HG03354 (cell line): ENCODE data around the gene ITIH4.

ENCODE experiments used
- ATAC-seq: cut with Tn5 transposase; IDR thresholded peaks from one replicate; pipeline ENCODE4 v1.9.1; 2021; ENCODE audit warnings: mild to moderate bottlenecking; ENCODE audit not compliant: unreplicated experiment, poor library complexity, severe bottlenecking

The ITIH4 gene

DNA sequence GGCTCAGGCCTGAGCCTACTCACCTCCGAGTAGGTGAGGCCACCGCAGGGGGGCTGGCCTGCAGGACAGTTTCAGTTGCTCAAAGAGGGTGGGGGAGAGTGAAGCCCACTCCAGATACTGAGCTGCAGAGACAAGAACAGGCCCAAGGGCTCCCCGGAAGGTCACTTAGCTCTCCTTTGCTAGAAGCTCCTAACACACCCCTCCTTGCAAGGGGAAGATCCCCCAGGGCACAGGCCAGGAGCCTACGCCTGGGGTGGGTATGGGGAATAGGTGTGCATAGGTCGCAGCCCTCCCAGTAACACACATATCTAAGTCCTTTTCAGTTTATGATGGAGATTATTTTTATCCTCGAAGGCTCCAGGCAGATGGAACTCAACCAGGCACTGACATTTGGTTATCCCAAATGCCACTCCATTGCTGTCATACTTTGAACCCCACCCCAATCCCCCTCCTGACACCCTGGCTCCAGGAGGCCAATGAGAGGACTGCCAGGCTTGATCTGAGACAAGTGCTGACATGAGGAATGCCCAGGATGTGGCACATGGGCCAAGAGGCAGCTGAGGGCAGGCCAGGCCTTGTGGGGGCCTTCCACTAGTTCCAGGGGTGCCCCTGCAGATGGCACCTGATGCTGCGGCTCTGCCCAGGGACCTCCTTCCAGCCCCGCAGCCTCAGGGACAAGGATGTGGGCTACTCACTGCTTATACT lies 5.4 kb upstream of the ITIH4 start:
- no peak for ATAC-seq

DNA sequence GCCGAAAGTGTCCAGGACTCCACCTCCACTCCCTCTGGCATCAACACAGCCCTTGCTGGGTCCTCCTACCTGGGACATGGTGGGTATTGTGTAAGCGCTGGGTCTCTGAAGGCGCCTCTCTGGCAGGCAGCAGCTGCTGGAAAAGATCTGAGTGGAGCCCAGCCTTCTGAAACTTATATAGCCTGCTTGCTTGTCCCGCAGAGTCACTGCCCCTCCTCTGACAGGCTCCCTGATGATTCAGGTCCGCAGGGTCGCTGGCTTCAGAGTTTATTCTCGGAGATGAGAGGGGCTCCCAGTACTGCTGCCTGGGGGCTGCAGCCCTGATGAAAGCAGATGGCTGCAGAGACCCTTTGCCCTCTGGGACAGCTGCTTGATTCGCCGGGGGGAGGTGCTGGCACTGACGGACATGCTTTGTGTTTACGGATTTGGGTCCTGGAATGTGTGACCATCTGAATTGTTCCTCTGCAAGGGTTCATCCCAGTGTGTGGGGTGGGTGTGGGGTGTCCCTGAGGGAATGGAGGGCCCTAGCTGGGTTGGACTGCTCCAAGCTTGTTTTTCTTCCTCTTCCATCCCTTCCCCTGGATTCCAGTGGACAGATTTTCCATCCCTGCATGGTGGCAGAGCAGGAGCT lies 4.5 kb upstream of the ITIH4 start, which contains the start of gene MUSTN1:
MUSTN1 (minus strand) TSS at position 149 of the 631 bp plus-strand sequence; CDS start at position 78, 71 bp downstream.
- ATAC-seq, result no peak

DNA sequence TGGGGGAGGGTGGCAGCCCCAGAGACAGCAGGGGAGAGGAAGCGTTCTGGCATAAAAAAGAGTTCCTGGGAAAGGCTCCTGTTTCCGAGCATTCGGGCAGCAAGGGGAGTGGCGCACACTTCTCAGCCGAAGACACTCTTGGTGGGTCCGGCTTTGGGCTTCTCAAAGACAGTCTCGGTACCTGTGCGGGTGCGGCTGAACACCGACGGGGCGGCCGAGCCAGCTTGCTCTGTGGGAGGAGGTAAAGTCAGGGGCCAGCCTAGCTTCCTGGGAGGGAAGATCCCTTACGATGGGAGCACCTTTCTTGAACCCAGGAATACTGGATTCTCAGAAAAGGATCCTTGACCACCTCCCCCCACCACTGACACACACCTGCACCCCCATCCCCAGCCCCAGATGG lies 2.7 kb upstream of the ITIH4 start:
- ATAC-seq, result no peak

DNA sequence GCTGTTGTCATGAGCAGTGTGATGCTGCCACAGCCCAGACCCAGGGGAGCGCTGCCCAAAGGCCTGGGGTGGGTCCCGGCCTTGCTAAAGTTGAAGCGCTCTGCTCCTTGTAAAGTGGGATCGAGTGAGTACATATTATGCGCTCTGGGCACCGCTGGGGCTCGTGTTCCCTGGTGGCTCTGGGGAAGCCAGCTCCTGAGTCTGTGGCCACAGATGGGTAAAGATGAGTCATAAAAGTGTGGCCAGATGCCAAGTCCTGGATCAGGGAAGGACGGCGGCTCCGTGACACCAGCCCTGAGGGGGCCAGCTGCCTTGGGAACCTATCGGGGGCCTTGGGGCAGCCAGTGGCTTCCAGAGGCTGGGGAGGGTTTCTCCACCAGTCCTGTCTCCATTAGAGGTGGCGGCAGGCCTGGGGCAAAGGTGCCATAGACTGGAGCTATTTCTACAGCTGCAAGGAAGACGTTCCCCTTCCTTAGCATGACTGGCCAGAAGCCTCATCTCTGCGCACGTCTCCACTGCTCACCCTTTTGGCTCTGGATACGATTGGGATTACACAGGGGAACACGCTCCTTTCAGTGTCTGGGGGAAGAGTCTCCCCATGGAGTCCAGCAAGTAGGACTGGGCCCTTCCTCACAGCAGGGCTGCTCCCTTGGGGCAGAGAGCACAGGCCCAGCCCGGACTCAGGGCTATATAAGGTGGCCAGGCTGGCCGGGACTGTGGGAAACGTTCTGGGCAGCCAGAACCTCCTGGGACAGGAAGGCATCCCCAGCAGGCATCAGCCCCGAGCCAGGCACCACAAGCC lies 1.2 kb upstream of the ITIH4 start:
- no peak for ATAC-seq

DNA sequence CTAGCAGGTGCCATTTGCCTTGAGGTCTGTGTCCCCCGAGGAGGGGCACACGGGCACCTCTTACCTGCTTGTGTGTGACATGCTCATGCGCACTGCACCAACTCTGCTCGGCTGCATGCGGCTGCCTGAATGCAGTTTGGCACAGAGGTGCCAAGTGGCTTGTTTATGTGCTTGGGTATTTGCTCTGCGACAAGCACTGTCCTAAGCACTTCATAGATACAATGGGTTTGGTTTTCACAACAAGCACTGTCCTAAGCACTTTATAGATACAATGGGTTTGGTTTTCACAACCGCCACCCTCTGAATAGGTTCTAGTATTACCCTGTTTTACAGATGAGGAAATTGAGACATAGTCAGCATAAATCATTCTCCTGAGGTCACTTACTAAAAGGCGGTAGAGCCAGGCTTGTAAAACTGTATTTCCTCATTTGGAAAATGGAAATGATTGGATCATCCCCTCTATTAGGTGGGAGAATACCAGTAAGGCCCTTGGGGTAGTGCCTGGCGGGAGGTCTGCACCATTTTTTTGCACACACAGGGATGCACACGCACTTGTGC lies 487 bp downstream of the ITIH4 start:
- no peak for ATAC-seq

DNA sequence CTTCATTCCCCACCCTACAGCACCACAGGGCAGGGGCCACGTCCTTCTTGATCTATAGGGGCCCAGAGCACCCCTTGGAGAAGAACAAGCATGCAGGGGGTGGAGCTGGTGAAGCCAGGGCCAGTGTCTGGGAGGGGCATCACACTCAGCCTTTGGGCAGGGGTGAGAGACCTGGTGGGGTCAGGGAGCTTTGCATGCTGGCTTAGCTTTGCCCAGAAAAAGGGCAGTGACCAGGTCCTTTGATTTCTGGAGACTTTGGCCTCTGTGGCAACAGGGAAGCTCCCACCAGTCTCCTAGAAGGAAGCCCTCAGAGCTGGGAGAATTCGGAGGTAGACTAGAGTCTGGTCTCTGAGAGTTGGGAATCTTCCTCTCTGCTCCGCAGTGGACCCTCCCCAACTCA lies 990 bp downstream of the ITIH4 start:
- no peak for ATAC-seq

DNA sequence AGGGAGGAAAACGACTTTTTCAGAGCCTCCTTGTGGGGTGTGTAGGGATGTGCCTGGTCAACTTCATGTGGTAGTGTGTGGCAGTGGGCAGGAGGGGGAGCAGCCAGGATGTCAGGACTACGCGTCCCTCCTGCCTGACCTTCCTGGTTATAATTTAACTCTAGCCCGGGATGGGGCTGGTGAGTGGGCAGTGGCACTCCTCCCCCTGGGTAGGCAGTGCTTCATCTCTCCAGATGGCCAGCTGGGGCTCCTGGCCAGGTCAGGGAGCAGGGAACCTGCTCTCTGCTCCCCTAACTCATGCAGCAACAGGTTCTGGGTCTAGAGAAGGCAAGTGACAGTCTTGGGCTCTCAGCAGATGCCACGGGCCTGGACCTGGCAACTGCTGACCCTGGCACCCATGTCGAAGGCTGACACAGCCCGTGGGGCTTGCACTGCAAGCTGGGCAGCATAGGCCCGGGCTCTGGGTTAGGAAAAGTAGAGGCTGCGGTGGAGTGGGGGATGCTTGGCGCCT lies 2.6 kb downstream of the ITIH4 start:
- ATAC-seq, result no peak

DNA sequence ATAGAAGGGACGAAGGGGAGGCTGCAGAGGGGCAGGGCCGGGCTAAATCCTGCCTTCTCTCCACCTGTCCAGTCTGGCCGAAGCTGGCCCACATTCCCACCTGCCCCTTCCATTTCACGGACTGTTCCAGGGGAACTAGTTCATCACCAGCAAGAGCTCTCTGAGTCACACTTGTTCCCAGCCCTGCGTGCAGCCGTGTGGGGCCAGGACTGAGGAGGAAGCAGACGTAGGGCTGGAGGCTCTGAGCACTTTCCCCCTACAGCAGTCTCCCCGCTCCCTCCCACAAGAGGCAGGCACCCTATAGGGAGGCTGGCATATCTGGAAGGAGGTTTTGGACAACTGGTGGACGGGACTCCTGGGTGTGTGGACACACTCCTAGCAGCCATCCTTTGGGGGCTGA lies 3.0 kb downstream of the ITIH4 start:
- no peak for ATAC-seq

DNA sequence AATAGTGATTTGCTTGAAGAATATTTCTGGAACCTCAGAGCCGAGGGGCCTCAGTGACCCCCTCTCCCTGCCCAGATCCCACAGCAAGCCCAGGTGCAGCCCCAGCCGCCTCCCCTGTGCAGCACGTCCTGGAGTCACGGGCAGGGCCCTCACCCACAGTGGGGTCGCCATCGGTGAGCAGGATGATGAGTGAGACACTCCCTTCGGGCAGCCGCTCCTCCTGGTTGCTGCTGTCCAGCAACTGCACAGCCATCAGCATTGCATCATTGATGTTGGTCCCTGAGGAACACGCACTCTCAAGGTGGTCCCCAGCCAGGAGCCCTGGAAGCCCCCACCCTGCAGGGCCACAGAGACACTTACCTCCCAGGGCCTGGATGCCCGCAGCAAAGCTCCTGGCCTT lies 6.4 kb downstream of the ITIH4 start:
- no peak for ATAC-seq

DNA sequence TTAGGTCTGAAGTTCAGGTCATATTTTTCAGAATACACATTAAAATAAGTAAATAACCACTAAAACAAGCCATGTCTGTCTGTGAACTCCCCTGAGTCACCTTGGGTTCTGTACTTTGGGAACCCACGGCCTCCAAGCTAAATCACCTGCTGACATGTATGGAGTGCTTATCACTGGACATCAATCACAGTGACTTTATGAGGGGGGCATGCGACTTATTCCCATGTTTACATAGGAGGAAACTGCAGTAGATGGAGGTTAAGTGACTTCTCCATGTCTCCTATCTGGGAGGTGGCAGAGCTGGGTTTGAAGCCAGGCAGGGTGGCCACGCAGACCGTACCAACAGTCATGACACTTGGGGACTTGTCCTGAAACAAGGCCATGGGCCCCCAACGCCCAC lies 8.1 kb downstream of the ITIH4 start:
- no peak for ATAC-seq

DNA sequence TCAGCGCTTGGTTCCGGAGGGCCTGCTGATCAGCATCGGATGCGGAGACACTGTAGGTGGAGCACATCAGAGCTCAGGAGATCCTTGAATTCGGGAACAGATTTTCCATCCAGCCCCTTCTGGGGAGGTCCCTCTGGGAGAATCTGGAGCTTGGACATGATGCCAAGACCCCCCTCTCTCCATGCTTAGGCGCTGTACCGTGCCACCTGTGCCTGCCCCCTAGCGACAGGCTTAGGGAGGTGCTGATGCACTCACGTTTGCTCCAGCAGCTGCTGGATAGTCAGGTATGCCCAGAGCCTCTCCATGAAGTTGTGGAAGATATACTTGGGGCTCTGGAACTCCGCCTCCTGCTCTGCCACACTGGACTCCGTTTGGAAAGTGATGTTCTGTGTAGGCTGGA lies 9.7 kb downstream of the ITIH4 start:
- ATAC-seq, result no peak

DNA sequence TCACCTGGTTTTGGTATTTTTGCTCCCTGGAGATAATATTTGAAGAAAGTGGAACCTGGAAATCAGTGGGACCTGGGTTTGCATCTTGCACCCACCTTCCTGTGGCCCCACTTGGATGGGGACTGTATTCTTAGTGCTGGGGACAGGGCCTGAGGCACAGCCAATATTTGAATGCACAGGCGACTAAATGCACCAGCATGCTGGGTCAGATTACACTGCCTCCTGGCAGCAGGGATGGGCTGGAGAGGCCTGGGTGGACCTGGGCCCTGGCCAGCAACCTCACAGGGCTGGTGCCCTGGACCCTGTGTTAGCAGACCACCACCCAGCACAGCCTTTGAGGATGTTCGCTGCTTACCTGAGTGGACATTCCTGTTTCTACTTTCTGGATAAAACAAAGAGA lies 10.5 kb downstream of the ITIH4 start:
- ATAC-seq, result no peak

DNA sequence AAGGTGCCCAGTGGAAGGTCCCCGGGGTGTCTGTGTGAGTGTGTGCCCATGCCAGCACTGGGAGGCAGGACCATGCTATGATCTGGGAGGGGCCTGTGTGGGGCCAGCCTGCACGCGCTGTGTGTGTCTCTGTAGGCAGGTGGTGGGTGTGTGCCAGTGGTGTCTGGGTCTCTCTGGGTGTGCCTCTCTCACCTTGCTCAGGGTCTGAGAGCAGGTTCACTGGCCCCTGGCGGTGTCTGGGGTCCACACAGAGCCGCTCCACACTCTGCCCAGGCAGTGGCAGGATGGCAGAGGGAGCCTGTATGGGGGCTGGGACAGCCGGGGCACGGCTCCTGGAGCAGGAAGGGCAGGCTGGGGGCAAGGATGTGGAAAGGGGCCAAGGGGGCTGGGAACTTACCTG lies 12.6 kb downstream of the ITIH4 start:
- ATAC-seq, result no peak

DNA sequence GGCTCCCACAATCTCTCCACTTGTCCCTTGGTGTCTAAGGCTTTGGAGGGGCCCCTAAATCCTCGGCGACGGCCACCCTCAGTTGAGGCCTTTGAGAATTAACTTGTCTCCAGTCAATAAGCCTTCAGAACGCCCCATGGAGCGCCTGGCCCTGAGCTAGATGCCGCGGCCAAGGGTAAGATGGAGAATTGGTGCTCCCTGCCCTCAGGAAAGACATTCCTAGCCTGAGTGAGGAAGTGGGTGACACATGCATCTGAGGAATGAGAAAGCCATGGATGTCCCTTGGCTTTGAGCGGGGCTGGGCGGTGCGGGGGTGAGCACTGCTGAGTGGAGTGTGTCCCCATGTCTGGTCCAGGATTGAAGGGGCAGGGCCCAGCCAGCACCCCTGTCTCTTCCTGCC lies 13.3 kb downstream of the ITIH4 start:
- ATAC-seq, result no peak

DNA sequence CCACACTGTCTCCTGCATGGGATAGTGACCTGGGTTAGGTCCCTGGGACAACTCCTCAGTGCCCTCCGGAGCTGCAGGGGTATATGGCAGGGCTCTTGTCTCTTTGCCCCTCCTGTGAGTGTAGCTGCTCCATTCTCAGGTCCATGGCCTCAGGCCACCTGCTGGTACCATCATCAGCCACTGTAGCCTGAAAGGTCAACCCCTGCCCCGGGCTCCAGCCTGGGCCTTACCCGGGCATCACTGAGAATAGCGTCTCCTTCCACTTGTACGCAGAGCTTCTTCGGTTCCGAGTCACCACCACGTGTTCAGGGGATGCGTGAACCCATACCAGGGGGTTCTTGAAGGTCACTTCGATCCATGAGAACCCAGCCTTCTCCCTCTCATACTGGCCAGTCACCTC lies 13.8 kb downstream of the ITIH4 start:
- no peak for ATAC-seq

DNA sequence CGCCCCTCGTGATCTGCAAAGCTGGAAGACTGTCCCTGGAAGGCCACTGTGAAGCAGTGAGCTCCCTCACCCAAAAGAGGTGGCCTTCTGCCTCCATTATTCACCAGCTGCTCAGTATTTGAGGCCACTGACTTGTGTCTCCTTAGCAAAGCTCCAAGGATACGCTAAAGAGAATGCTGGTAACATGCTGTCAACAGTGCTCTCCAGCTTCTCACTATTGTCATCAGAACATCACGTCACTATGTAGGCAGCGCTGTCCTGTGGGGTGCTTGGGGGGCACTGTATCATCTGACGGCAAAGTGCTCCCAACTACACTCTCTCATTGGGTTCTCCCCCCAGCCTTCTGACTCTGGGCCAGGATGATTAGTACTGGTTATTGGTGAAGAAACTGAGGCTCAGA lies 14.3 kb downstream of the ITIH4 start:
- ATAC-seq, result no peak

DNA sequence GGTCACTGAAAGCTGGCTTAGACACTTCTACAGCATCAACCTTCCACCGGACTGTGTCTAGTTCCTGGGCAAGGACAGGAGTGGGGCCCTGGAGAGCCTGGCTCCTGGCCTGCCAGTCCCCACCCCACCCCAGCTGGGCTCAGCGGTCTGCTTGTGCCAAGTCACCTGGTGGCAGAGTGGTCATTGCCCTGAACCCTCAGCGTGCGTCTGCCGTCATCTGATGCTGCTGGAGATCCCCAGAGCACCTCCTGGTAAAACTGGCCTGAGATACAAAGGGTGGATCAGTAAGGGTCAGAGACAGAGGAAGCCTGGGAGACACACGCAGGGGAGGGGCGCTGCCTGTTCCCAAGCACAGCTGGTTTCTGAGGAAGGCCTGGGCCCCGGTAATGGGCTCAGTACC lies 16.7 kb downstream of the ITIH4 start:
- ATAC-seq, result no peak

DNA sequence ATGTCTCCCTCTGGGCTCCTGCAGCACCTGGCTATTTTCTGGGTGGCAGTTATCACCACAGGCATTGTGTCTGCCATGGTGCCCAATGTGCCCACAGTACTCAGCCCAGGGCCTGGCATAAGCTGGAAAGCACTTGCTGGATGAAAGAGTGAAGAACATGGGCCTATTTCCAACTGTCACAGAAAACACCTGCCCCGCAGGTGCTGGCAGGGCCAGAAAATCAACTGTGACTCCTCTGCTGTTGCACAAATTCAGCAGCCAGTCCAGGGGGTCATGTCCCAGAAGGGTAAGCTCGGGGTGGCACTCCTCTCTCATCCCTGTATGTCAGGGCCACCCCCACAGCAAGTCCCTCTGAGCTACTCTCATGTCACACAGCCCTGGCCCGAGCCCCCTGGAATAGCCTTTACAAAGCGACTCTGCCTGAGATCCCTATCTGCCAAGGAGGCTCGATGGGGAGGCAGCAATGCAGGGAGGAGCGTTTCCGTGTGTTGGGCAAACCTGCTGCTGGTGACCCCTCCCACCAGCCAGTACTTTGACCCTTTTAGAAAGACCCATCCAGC lies 18.9 kb downstream of the ITIH4 start:
- ATAC-seq, result no peak

DNA sequence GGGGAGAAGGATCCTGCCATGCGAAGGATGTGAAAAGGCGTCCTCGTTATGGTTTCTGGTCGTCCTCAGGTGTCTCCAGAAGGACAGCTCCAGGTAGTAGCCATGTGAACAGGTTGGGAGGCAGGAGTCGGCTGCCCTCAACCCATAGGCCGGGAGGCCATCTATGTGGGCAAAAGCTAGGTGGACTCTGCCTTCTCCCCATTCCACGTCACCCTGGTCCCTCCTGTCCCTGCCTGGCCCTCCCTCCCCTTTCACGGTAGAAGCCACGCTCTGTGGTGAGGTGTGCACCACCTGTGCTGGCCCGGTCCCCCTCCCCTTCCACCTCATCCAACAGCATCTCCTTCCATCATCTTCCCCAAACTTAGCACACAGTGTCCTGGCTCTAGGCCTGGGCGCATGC lies 19.5 kb downstream of the ITIH4 start:
- no peak for ATAC-seq
